ENCODE data around the gene SRP68.
A peak's percentile ranks its signal among the peaks of the same experiment; 100 is the strongest.

Gene SRP68

DNA sequence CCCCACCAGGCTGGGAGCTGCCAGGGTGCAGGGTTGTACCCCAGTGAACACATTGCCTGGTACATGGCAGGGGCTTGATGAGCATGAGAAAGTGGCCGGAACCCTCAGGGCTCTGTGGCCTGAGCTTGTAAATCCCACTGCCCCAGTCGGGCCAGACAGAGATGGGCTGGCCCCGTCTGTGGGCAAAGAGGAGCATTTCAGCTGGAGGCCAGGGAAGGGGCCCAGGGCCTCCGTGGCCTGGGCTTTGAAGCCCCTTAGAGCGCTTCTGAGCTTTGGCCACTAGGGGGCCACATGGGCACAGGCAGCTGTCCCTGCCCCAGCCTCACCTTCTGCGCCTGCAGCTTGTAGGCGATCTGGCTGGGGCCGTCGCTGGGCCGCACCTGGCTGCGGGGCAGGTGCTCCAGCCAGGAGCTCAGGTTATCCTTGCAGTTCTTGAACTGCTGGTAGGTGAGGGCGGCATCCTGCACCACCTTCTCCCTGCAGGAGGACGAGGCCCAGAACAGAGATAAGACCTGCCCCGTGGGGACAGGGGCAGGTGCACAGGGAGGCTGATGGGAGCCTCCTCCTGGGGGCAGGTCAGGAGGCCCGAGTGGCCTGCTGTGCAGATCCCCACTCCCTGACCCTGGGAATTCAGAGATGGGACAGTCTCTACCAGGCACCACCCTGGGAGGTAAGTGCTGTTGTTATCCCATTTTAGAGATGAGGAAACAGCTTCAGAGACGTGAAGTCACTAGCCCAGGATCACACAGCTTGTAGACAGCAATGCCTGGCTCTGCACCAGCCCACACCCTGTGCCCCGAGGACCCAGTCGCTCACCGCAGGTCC, 58.0 kb downstream of the SRP68 start:
- peak; percentile 58 for DNase-seq

DNA sequence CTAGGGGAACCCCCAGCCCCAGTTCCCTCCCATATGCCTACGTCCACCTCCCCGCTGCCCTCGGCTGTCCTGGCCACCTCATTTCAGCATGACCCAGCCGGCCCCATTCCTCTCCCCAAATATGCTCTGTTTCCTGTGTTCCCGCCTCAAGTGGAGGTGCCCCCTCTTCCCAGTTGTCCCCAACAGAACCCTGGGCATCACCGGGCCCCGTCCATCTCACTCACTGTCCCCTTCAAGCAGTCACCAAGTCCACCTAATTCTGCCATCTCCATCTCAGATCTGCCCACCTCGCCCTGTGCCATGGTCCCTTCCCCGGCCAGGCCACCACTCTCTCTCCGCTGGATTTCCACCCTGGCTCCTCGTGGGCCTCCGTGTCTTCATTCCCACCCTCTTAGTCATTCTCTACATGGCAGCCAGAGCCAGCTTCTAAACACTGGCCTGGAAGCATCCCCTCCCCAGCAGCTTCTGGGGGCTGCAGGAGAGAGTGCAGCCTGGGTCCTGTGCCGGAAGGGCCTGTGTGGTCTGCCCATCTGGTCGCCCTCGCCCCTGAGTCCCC, 58.9 kb downstream of the SRP68 start:
- no peak for DNase-seq

DNA sequence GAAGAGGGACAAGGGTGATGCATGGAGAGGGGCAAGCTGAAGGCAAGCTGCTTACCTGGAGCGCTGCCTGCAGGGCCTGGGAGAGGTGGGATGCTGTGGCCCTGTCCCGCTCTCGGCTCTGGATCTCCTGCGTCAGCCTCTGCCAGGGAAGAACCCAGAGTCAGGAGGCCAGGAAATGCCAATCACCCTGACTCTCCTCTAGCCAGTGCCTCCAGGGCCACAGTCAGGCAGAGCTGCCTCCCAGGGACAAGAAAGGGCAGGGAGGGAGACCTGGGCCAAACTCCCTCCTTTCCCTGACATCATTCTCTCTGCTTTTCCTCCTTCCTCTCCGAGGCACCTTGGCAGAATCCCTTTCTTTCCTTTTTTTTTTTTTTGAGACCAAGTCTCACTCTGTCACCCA, 60.4 kb downstream of the SRP68 start:
- DNase-seq = no peak

DNA sequence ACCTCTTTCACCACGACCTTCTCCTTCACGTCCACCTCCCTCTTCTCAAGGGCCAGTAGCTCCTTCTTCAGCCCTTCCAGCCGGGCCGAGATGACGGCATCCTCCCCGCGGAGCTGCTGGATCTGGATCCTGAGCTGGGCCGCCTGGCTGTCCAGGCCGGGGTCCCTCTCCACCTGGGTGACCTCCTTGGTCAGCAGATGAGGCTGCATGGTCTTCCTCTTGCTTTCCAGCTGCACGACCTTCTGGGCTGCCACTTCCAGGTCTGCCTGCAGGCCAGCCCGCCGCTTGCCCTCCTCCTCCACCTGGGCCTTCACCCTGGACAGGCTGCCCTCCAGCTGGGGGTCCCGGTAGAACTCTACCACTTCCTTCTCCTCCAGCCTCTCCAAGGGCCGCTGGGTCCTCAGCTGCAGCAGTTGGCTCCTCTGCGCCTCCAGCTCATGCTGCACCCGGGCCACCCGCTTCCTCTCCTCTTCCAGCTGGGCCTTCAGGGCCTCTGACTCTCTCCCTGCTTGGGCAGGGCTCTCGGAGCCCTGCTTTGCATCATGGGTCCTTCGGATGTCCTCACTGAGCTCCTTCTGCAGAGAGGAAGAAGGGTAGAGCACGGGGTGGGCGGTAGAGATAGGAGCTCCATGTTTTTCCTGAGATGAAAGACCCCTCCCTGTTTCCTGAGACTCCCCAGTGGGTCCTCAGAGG, 62.2 kb downstream of the SRP68 start:
- DNase-seq = no peak

DNA sequence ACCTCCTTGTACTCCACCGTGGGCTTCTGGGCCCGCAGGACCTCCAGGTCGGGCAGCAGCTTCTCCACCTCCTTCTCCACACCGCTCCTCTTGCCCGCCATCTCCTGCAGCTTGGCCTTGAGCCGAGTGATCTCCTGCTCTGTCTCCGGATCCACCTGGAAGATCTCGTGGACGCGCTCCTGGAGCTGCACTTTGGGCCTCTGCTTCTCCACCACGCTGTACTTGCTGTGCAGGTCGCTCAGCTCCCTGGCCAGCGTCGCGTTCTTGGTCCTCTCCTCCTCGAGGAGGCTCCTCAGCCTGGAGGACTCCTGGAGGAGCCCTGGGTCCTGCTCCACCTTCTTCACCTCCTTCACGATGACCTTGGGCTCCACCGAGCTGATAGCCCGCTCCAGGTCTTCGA, 62.9 kb downstream of the SRP68 start:
- DNase-seq = no peak

DNA sequence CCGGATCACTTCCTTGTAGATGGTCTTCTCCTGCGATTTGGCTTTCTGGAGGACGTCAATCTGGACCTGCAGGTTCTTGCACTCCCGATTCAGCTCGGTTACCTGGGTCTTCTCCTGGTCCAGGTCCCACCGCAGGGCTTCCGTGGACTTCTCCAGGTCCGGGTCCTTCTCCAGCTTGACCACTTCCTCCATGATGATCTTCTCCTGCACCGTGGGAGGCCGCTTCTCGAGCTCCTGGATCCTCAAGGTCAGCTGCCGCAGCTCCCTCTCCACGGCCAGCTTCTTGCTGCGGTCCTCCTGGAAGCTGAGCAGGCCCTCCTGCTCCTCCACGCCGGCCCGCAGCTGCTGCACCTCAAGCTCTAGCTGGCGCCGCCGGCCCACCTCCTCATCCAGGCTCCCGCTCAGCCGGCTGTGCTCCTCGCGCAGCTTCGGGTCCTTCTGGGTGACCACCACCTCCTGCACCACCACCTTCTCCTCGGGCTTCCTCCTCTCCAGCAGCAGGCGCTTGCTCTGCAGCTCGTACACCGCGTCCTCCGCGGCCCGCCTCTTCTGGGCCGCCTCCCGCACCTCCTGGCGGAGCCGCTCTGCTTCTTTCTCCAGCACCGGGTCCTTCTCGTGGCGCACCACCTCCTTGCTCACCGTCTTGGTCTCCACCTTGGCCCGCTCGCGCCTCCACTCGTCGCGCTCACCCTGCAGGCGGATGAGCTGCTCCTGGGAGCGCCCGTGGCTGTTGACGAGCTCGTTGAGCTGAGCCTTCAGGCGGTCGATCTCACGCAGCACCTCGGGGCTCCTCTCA, 63.5 kb downstream of the SRP68 start:
- no peak for DNase-seq

DNA sequence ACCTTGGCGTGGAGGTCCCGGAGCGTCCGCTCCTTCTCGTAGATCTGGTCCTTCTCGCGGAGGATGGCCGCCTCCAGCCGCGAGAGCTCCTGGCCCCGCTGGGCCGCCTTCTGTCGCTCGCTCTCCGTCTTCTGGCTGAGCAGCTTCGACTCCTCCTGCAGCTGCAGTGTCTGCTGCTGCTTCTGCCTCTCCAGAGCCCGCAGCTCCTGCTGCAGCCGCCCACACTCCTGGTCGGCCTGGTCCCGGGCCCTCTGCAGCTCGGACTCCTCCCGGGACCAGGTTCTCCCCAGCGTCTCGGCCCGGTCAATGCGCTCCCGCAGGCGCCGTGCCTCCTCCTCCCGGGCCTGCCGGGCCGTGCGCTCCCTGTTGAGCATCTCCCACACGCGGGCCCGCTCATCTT, 64.1 kb downstream of the SRP68 start:
- no peak for DNase-seq

DNA sequence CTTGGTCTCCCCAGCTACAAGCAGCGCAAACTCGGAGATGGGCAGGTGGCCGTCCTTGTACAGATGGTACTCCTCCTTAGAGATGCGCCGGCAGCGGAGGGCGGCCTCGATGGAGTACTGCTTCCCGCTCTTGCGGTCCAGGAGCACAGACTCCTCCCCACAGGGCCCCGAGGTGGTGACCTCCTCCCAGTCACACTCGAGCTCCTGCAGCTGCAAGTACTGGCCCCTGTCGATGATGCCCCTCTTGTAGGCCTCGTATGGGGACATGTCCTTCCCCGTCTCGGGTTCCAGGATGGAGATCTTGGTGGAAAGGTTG, 64.5 kb downstream of the SRP68 start:
- no peak for DNase-seq

DNA sequence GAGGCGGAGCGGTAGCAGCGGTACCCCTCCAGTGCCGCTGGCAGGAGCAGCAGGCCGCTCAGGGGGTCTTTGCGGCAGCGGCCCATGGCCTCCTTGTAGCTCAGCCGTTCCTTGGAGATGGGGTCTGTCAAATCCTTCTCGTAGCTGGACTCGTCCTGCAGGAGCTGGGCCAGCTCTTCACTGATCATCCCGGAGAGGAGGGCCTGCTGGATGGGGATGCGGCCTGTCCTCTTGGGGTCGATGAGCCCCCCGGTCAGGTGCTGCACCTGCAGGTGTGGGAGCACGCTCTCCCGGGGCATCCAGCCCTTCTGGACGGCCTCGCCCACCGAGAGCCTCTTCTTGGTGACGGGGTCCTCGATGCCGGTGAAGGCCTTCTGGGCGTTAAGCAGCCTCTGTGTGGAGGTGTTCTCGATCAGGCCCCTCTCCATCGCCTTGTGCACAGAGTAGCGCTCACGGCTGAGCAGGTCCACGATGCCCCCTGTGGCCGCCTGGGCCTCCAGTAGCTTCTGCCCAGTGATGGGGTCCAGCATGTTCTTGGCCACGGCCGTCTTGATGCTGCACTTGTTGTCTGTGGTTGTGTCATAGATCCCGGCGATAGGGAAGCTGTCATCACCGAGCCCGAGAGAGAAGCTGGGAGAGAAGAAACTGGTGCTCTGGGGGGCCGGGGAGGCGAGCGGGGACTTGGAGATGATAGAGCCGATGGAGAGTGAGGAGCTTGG, 65.0 kb downstream of the SRP68 start:
- DNase-seq = no peak

DNA sequence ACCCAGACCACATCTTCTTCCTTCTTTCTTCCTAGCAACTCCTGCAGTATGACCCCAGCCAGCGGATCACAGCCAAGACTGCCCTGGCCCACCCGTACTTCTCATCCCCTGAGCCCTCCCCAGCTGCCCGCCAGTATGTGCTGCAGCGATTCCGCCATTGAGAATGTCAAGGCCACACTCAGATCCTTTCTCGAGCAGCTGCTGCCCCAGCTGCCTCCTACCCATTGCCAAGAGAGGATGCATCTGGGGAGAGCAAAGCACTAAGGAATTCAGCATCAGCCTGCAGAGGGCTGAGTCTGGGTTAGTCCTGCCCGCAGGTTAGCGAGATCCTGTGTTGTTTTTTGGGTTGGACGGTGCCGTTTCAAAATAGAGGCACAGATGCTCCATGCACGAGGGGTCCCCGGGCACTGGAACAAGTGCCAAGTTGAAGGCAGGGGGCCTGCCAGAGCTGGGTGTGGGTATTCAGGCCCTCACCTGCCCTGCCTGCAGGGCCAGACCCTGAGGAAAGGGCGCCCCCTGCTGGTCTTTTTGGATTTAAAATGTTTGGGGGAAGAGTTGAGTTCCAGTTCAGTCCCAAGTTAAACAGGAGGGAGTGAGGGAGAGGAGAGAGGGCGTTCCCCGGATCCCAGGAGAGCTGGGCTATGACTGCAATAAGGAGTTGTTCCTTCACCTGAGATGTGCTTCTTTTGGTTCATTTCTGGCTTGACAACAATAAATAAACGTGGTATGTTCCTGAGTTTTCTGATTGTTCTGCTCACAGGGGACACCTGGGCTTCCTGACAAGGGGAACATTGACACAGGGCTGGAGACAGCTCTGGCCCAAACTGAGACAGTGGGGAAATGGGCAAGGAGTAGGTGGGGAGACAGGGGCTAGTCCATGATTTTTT, 66.8 kb downstream of the SRP68 start:
- peak; percentile 80 for DNase-seq

DNA sequence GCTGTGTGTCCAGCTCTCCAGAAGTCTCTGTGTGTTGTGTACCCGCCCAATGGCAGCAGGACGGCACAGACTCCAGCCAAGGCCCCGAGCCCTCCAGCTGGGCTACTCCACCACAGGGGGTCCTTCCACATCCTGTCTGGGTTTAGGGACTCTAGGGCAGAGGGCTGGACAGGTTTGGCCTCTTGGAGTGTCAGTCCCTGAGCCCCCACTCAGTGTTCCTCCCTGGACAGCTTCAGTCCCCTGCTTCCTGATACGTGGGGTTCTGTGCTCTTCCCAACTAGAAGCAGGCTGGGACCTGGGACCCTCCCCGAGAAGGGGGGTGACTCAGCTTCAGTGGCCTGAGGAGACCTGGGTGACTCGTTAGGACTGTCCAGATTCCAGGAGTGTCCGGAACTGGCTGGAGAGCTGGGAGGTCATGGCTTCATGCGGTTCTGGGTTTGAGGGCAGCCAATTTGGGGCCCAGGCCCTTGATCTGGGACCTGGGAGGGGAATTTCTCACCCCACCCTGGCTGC, 67.5 kb downstream of the SRP68 start:
- no peak for DNase-seq

DNA sequence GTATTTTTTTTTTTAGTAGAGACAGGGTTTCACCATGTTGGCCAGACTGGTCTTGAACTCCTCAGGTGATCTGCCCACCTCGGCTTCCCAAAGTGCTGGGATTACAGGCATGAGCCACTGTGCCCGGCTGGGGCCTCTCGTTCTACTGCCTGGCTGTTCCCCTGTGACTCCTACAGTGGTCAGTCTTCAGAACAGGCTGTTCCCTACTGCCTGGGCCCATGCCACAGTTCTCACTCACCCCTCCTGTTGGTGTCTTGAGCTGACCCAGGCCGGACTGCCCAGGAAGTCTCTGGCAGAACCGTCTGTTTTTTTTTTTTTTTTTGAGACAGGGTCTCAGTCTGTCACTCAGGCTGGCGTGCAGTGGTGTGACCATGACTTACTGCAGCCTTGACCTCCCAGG, 68.4 kb downstream of the SRP68 start:
- DNase-seq = no peak

DNA sequence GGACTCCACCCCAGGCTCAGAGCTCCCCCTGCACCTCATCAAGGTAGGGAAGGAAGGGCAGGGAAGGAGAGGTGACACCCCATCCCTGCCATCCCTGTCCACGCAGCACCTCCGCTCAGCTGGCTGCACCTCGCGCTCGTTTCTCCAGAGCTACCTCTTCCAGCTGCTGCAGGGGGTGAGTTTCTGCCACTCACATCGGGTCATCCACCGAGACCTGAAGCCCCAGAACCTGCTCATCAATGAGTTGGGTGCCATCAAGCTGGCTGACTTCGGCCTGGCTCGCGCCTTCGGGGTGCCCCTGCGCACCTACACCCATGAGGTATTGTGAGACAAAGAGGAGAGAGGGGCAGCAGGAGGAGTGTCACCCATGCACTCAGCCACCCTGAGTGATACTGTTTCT, 70.2 kb downstream of the SRP68 start:
- no peak for DNase-seq

DNA sequence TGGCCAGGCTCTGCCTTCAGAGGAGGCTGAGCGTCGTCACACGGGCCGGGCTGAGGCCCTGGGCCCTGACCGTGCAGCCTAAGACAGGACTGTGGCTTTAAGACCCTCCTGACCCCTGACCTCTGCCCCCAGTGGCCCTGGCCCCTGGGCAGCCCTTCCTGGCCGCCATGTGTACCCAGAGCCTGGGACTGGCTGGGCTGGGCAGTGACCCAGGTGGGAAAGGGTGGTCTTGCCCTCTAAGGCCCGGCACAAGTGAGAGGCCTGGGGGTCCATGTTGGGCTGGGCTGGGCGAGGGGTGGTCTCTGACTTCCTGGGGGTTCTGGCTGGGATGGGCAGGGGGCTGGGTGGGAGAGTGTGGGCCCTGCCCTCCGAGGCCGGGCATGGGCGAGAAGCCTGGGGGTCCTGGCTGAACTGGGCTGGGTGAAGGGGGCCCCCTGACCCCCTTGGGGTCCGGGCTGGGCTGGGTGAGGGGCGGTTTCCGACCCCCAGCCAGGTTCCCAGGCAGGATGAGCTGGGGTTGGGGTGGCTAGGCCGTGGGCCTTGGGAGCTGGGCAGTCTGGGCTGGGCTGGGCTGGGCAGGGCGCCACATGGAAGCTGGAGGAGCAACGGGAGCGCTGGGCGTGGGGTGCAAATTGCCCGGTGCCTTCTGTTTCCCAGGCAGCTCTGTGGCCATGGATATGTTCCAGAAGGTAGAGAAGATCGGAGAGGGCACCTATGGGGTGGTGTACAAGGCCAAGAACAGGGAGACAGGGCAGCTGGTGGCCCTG, 71.4 kb downstream of the SRP68 start, which contains the start of gene CDK3:
Gene CDK3 (plus strand): TSS at position 101 of the 767 bp plus-strand sequence. CDS start 571 bp downstream, at position 672.
- DNase-seq = no peak

DNA sequence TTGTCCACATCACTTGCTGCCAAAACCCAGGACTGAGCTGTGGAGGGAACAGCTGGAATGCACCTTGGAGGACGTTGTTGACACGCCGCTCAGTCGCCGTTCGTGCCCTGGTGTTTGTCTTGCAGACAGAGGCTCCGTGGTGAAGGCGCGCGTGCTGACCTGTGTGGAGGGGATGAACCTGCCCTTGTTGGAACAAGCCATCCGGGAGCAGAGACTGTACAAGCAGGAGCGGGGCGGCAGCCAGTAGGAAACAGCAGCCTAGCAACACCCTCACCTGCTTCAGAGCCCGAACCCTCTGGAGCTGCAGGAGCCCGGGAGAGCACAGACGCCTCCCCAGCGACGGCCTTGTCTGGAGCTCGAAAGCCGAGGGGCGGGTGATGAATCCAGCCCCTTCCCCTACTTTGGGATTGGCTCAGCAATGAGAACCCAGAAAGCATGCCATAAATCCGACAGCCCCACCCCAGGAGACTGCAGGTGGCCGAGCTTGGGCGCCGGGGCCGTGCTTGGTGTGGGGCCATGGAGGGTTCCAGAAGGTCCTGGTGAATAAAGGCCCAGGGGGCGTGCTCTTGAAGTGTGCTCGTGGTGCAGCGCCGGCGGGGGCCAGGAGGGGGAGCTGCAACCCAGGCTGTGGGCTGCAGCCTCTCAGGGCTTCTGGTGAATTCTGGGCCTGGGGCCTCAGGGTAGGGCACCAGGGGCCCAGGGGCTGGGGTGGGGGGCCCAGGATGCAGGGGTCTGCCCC, 72.1 kb downstream of the SRP68 start:
- DNase-seq = peak; percentile 52

DNA sequence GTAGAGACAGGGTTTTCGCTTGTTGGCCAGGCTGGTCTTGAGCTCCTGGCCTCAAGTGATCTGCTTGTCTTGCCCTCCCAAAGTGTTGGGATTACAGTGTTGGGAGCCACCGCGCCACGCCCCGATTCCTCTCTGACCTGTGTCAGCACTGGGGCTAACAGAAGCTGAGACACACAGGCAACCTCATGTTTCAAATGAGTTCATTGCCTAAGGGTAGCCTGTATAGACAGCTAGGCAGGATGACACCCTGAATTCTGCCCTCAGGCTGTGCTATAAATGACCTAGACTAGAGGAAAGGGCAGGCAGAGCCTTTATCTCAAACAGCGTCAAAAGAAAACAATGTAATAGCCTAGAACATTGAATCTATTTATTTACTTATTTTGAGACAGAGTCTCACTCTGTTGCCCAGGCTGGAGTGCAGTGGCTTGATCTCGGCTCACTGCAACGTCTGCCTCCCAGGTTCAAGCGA, 74.0 kb downstream of the SRP68 start:
- no peak for DNase-seq

DNA sequence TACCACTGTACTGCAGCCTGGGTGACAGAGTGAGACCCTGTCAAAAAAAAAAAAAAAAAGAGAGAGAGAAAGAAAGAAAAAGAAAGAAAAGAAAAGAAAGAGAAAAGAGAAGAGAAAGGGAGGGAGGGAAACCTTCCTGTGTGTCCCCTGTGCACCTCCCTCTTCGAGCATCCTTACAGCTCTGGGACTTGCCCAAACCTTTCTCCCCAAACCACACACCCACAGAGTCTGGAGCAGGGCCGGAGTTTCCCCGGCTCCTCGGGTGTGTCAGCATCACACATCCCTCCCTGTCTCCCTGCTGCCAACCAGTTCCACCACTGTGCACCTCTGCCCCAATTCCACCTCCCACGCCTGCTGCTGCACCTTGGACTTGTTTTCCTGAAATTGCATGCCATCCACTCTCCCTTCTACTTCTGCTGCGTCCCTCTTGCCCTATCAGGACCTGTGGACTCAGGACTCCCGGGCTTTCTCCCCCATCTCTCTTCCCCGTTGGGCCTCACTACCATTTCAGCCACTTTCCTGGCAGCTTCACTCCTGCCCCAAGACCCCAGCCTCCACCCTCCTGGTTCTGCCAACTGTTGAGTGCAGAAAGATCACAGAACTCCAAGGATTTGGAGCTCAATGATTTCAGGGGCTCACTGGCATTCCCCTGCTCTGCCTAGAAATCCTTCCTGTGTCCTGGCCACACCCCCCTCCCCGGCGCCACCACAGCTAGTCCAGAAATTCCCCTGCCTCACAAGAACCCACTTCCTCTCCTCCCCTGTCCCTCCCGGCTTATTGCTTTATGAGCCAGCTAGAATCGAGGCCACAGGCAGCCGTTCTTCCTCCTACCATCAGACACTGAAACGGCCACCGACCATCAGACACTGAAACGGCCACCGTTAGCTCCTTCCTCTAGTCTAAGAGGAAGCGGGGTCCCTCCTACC, 75.4 kb downstream of the SRP68 start:
- DNase-seq = no peak

DNA sequence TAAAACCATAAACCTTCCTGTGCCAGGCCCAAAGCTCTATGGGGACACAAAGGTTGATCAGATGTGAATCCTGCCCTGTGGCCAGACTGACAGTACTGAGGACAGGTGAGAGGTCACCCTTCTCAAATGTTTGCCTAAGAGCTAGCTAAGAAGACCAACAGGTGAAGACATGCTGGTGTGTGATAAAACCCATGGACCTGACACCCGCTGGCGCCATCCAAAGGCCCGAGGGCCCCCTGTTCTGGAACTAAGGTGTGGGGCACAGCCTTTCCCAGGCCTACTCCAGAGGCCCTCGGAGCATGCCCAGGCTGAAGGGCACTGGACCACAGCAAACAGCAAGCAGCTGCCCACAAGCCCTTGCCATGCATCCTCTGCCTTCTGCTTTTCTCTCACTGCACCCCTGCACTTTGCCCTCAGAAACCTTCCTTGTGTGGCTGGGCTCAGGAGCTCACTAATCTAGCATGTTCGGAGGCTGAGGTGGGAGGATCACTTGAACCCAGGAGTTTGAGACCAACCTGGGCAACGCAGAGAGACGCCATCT, 76.9 kb downstream of the SRP68 start:
- no peak for DNase-seq

Measured in activated T-cell treated with anti-CD3 and anti-CD28 coated beads for 4 hours (primary cell).